K562 (cell line): Measurements from ENCODE around the gene KIF12. TPM values are rescaled to one million over a fixed set of nuclear protein-coding genes. Genes with fewer than 3 reads are reported as not detected.

Experiments
- ATAC-seq: fragments of 200-7000 bp; cut with Tn5 transposase; 3 replicates; pipeline ENCODE4 v1.9.1; 2020; ENCODE audit warnings: moderate library complexity
- BruUV-seq: library from RNA; stranded (reverse); fragments of 400-500 nt; replicated peaks from 2 replicates; lab custom pipeline; 2021; lab: Mats Ljungman, UMichigan
- CTCF ChIA-PET: fragments of 300-600 bp; formaldehyde crosslinking; extraction: SDS; loops from one replicate; lab custom pipeline; 2021; ENCODE audit warnings: low intra/inter-chr PET ratio; lab: Yijun Ruan, JAX
- POLR2A ChIA-PET: fragments of 300-600, 350-650 bp; sonication (Branson Sonifier 250); formaldehyde crosslinking; extraction: SDS; loops from one replicate; lab custom pipeline; 2021; ENCODE audit warnings: antibody characterized with exemption, inconsistent platforms; lab: Yijun Ruan, JAX
- DNase-seq, 4 experiments: peaks; one replicate each; pipeline versions ENCODE4 v3.0.0 to v3.0.0-alpha.2; 2011 to 2018; ENCODE audit warnings: low spot score in 3 of 4, mixed read lengths in 3 of 4; ENCODE audit errors: extremely low read depth in 1 of 4
- FAIRE-seq: peaks from 2 replicates; lab custom pipeline; 2011; peaks lifted over from hg19 to GRCh38; lab: Jason Lieb, UNC
- H2AFZ ChIP-seq: 2 replicates; pipeline ENCODE4 v1.6.0; 2011; ENCODE audit warnings: low read depth, low read length, control low read depth, inconsistent platforms
- H3K27ac ChIP-seq: fragments of 200-600 bp; 3 replicates; pipeline ENCODE4 v1.8.0; 2011; ENCODE audit warnings: low read depth, mild to moderate bottlenecking, control low read depth, inconsistent platforms, low read length, moderate library complexity, mixed read lengths; ENCODE audit errors: extremely low read depth
- H3K27me3 ChIP-seq, 2 experiments: fragments of 300-600 bp in 1 of 2; 2 replicates in 1 of 2; 3 replicates in 1 of 2; pipeline versions ENCODE4 v1.6.0 to v1.8.0; 2011; ENCODE audit warnings: inconsistent platforms in 2 of 2, low read length in 2 of 2, mild to moderate bottlenecking in 1 of 2, mixed read lengths in 1 of 2, moderate library complexity in 1 of 2; ENCODE audit not compliant: control insufficient read depth in 2 of 2, insufficient read depth in 2 of 2
- H3K36me3 ChIP-seq: fragments of 300-600 bp; 3 replicates; pipeline ENCODE4 v1.8.0; 2011; ENCODE audit warnings: mild to moderate bottlenecking, low read length, inconsistent platforms; ENCODE audit not compliant: control insufficient read depth, insufficient read depth
- H3K4me1 ChIP-seq, 2 experiments: fragments of 200-600 bp in 1 of 2; replicated peaks in 1 of 2; 2 replicates in 1 of 2; 3 replicates in 1 of 2; pipeline versions ENCODE4 v1.5.1 to v1.8.0; 2011; ENCODE audit warnings: inconsistent platforms in 2 of 2, low read length in 2 of 2, mild to moderate bottlenecking in 1 of 2, mixed read lengths in 1 of 2, moderate library complexity in 1 of 2; ENCODE audit not compliant: control insufficient read depth in 2 of 2, insufficient read depth in 2 of 2
- H3K4me2 ChIP-seq: 2 replicates; pipeline ENCODE4 v1.6.1; 2011; ENCODE audit warnings: low read length, control low read depth, inconsistent platforms, mixed read lengths; ENCODE audit not compliant: insufficient read depth
- H3K4me3 ChIP-seq: fragments of 200-600 bp; sonication (generic), shearing (Covaris generic); 2 replicates; pipeline ENCODE4 v1.5.1; 2016; ENCODE audit warnings: control low read depth, inconsistent platforms
- H3K79me2 ChIP-seq: fragments of 200-600 bp; 3 replicates; pipeline ENCODE4 v1.8.0; 2011; ENCODE audit warnings: low read length, inconsistent platforms; ENCODE audit not compliant: control insufficient read depth, insufficient read depth
- H3K9ac ChIP-seq, 2 experiments: 2 replicates each; pipeline versions ENCODE4 v1.6.0 to v1.6.1; 2011; ENCODE audit warnings: low read depth in 2 of 2, low read length in 2 of 2, control low read depth in 1 of 2, inconsistent platforms in 1 of 2, mild to moderate bottlenecking in 1 of 2, mixed read lengths in 1 of 2; ENCODE audit not compliant: insufficient read depth in 1 of 2
- H3K9me1 ChIP-seq: one replicate; pipeline ENCODE4 v1.6.0; 2011; ENCODE audit warnings: inconsistent platforms, mild to moderate bottlenecking, low read length, moderate library complexity; ENCODE audit not compliant: control insufficient read depth, insufficient read depth
- H3K9me3 ChIP-seq: replicated peaks from 2 replicates; pipeline ENCODE4 v1.5.1; 2011; ENCODE audit warnings: low read depth, low read length, inconsistent platforms; ENCODE audit not compliant: control insufficient read depth, insufficient read depth
- H4K20me1 ChIP-seq: replicated peaks from 2 replicates; pipeline ENCODE4 v1.6.1; 2011; ENCODE audit warnings: low read length, inconsistent platforms, mixed read lengths; ENCODE audit not compliant: control insufficient read depth, insufficient read depth
- BRCA1 ChIP-seq, 2 experiments: fragments of 450-650 bp in 1 of 2; sonication (generic) in 1 of 2; formaldehyde crosslinking in 1 of 2; IDR thresholded peaks; 2 replicates each; pipeline versions ENCODE4 v1.5.0 to v1.6.1; 2017 to 2020; ENCODE audit warnings: mild to moderate bottlenecking in 1 of 2, missing genetic modification reagents in 1 of 2
- CBFB ChIP-seq: sonication (generic); formaldehyde crosslinking; IDR thresholded peaks from 2 replicates; pipeline ENCODE4 v1.4.0; 2020; ENCODE audit warnings: mild to moderate bottlenecking, missing genetic modification reagents
- CXXC5 ChIP-seq: fragments of 250-450 bp; sonication (Bioruptor Pico); IDR thresholded peaks from 2 replicates; pipeline ENCODE4 v1.8.0; 2022; ENCODE audit warnings: inconsistent platforms, mild to moderate bottlenecking, moderate library complexity
- MBD2 ChIP-seq: sonication (generic); IDR thresholded peaks from 2 replicates; pipeline ENCODE4 v1.6.1; 2016; ENCODE audit warnings: low read depth, borderline replicate concordance
- PHB2 ChIP-seq: fragments of 450-650 bp; IDR thresholded peaks from 2 replicates; pipeline ENCODE4 v1.6.1; 2017; ENCODE audit warnings: low read depth
- PHF21A ChIP-seq: fragments of 450-650 bp; IDR thresholded peaks from 2 replicates; pipeline ENCODE4 v1.6.1; 2017; ENCODE audit warnings: low read depth, borderline replicate concordance
- SP2 ChIP-seq: IDR thresholded peaks from 2 replicates; pipeline ENCODE4 v1.6.1; 2011; ENCODE audit warnings: mild to moderate bottlenecking, low read depth, low read length, moderate library complexity; ENCODE audit not compliant: poor library complexity, severe bottlenecking; ENCODE audit errors: extremely low read depth
- SRSF3 ChIP-seq: fragments of 200-400 bp; formaldehyde crosslinking; IDR thresholded peaks from 2 replicates; pipeline ENCODE4 v1.6.1; 2016; ENCODE audit warnings: mild to moderate bottlenecking, low read length, moderate library complexity; ENCODE audit not compliant: insufficient read depth
- ZC3H11A ChIP-seq: IDR thresholded peaks from 2 replicates; pipeline ENCODE4 v1.6.1; 2012; ENCODE audit warnings: low read depth, low read length, improper control_type of control experiment
- ZNF41 ChIP-seq: fragments of 250-450 bp; sonication (Bioruptor Pico); conservative IDR thresholded peaks from 2 replicates; pipeline ENCODE4 v1.4.0; 2020; ENCODE audit warnings: mild to moderate bottlenecking
- ZNF589 ChIP-seq: fragments of 200-800 bp; sonication (Bioruptor generic); IDR thresholded peaks from 2 replicates; pipeline ENCODE4 v1.6.1; 2016; ENCODE audit warnings: low read depth, missing genetic modification characterization, missing compliant biosample characterization
- ZNF668 ChIP-seq: fragments of 250-450 bp; sonication (Bioruptor Pico); IDR thresholded peaks from 2 replicates; pipeline ENCODE4 v1.8.0; 2022; ENCODE audit warnings: mild to moderate bottlenecking, inconsistent platforms
- ZNF707 ChIP-seq: fragments of 250-450 bp; sonication (Bioruptor Pico); conservative IDR thresholded peaks from 2 replicates; pipeline ENCODE4 v1.8.0; 2022; ENCODE audit warnings: inconsistent platforms, mild to moderate bottlenecking, moderate library complexity
- WGBS: fragments of 100-300 bp; shearing (Covaris generic); methylation state at CpG from one replicate; pipeline ENCODE4 v1.1.6; 2016; ENCODE audit warnings: low coverage, mixed read lengths; ENCODE audit not compliant: insufficient coverage; ENCODE audit errors: missing lambda C conversion rate; 5-methylcytosine and 5-hydroxymethylcytosine counted together
- in situ Hi-C: fragments of 300-500 bp; cut with MboI; formaldehyde crosslinking; loops from 4 replicates; pipeline ENCODE4 v1.15.0; 2018; ENCODE audit warnings: inconsistent platforms, mixed read lengths
- intact Hi-C: fragments of 100-400 bp; cut with micrococcal nuclease; formaldehyde crosslinking; loops from 2 replicates; pipeline ENCODE4 v1.14.2; 2022
- polyA plus RNA-seq, 8 experiments: library from polyadenylated mRNA; depleted of rRNA in 4 of 8; stranded (reverse) in 5 of 8; unstranded in 3 of 8; fragments of >200 nt; fragmentation: Nextera tagmentation in 2 of 8; fragmentation: Illumina TruSeq in 1 of 8; extraction: Ambion mirVana in 2 of 8; extraction: Trizol in 1 of 8; gene quantifications; 2 replicates each; pipeline versions ENCODE4 v1.2.1 to v1.2.3, GENCODE V29; 2011 to 2014; ENCODE audit warnings: inconsistent platforms in 1 of 8, missing spikeins in 1 of 8
- total RNA-seq, 7 experiments: library from RNA; depleted of rRNA in 6 of 7; stranded (reverse); fragments of >200 nt in 6 of 7; fragmentation: Illumina TruSeq in 2 of 7; extraction: Trizol in 2 of 7; gene quantifications; 2 replicates each; pipeline versions ENCODE4 v1.2.1 to v1.2.3, GENCODE V29; 2011 to 2021; ENCODE audit warnings: low replicate concordance in 1 of 7
- TF ChIP-seq, protein P1 (sequence below): sonication (generic); formaldehyde crosslinking; IDR thresholded peaks from 2 replicates; pipeline ENCODE4 v1.8.1; 2023; ENCODE audit warnings: mild to moderate bottlenecking, missing genetic modification reagents

KIF12 gene
- total and polyA plus RNA-seq, 9 of the 15 experiments (the other 6 are each of a cell fraction or from before 2014, with no cell fraction given), result not detected

DNA sequence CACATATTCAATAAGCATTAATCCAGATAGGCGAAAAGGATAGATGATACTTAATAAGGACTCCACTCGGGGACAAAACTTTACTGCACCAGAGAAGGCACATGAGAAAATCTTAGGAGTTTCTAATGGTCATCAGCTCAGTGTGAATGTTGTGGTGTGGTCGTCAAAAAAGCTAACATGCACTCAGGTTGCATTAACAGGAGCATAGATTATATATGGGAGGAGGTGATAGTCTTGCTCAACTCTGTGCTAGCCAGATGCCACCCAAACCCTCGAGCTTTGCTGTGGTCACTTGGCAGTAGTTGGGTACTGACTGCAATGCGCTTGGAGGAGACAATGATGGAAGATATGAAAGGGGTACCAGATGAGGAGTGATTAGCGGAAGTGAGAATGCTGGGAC is 47.6 kb upstream of the KIF12 start:
- peaks cover 4 to 49% of the 10 kb centered on the region in 2 experiments; a peak in 4 of 5 replicates for H3K27me3 ChIP-seq
- no peak overlapping the region for H3K4me2 ChIP-seq
- H3K4me3 ChIP-seq, result no peak overlapping the region
- 0 out of 2 replicates have a peak, but pooled peaks cover 10% of the 10 kb centered on the region for H4K20me1 ChIP-seq
- H3K36me3 ChIP-seq, result no peaks in the 10 kb centered on the region
- TF ChIP-seq ZNF668 (CRISPR knock-in tag) (no peak), CBFB (CRISPR knock-in tag) (no peak), ZC3H11A (no peak), MBD2 (no peak), PHF21A (no peak), SP2 (no peak), BRCA1 (IDR thresholded peaks at IDR 0.05) (no peak), BRCA1 (CRISPR knock-in tag; IDR thresholded peaks at IDR 0.05) (no peak), CXXC5 (CRISPR knock-in tag) (no peak), ZNF707 (CRISPR knock-in tag) (no peak), ZNF41 (CRISPR knock-in tag) (no peak), SRSF3 (no peak), ZNF589 (no peak), PHB2 (no peak)
- TF ChIP-seq, protein P1, sequence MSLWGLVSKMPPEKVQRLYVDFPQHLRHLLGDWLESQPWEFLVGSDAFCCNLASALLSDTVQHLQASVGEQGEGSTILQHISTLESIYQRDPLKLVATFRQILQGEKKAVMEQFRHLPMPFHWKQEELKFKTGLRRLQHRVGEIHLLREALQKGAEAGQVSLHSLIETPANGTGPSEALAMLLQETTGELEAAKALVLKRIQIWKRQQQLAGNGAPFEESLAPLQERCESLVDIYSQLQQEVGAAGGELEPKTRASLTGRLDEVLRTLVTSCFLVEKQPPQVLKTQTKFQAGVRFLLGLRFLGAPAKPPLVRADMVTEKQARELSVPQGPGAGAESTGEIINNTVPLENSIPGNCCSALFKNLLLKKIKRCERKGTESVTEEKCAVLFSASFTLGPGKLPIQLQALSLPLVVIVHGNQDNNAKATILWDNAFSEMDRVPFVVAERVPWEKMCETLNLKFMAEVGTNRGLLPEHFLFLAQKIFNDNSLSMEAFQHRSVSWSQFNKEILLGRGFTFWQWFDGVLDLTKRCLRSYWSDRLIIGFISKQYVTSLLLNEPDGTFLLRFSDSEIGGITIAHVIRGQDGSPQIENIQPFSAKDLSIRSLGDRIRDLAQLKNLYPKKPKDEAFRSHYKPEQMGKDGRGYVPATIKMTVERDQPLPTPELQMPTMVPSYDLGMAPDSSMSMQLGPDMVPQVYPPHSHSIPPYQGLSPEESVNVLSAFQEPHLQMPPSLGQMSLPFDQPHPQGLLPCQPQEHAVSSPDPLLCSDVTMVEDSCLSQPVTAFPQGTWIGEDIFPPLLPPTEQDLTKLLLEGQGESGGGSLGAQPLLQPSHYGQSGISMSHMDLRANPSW (CRISPR knock-in tag), result no peak
- H3K9me3 ChIP-seq, result no peaks in the 10 kb centered on the region
- no peak for ATAC-seq
- no peaks in the 10 kb centered on the region for H3K9me1 ChIP-seq
- BruUV-seq, result no TSS peak
- FAIRE-seq, result no peak
- no peak overlapping the region for H3K27ac ChIP-seq
- ChIA-PET POLR2A (interaction anchor here (0.8 kb wide), 1 partner anchor 22 kb away, joined by 3 read pairs; no protein-coding TSS in a partner anchor), CTCF (no interaction called here)
- in situ Hi-C loops, result no loop called here
- H3K4me1 ChIP-seq, result no peaks in the 10 kb centered on the region
- no peaks in the 10 kb centered on the region for H3K79me2 ChIP-seq
- no peak overlapping the region for H3K9ac ChIP-seq
- no peak for DNase-seq
- intact Hi-C loops, result no loop called here
- H2AFZ ChIP-seq, result no peak overlapping the region
- WGBS, result 0% methylated on average over 6 of the region's 6 CpGs
